Peyer's patch (tissue), 4 donors: Measurements from ENCODE around the gene POU2F3. TPM values are rescaled to one million over a fixed set of nuclear protein-coding genes. Genes with fewer than 3 reads are reported as not detected.

ENCODE experiments used
- DNase-seq, 3 donors: peaks; one replicate each; pipeline ENCODE4 v3.0.0-alpha.2; 2017 to 2019
- H3K27ac ChIP-seq, 4 donors: fragments of 200-600 bp; sonication (generic); one replicate each; pipeline ENCODE4 v1.5.1; 2016 to 2019
- H3K27me3 ChIP-seq, 2 donors: fragments of 200-600 bp; sonication (generic); one replicate each; pipeline ENCODE4 v1.5.1; 2019
- H3K36me3 ChIP-seq, 3 donors: fragments of 200-600 bp; sonication (generic); one replicate each; pipeline ENCODE4 v1.5.1; 2016 to 2019
- H3K4me1 ChIP-seq, 4 donors: fragments of 200-600 bp; sonication (generic); one replicate each; pipeline ENCODE4 v1.5.1; 2016 to 2019
- H3K4me3 ChIP-seq, 4 donors: fragments of 200-600 bp; sonication (generic); 1 replicate in 3 of 4; 2 replicates in 1 of 4; pipeline ENCODE4 v1.5.1; 2016 to 2019; ENCODE audit warnings: mild to moderate bottlenecking in 1 of 4
- H3K9me3 ChIP-seq, 4 donors: fragments of 200-600 bp; sonication (generic); one replicate each; pipeline ENCODE4 v1.5.1; 2016 to 2019; ENCODE audit warnings: mild to moderate bottlenecking in 1 of 4
- CTCF ChIP-seq, 6 experiments: fragments of 450-650 bp in 4 of 6; fragments of 200-600 bp in 2 of 6; sonication (generic) in 1 of 6; IDR thresholded peaks; one replicate each; pipeline ENCODE4 v1.5.1; 2017 to 2019; ENCODE audit warnings: antibody characterized with exemption in 6 of 6, mild to moderate bottlenecking in 3 of 6, moderate library complexity in 1 of 6
- POLR2A ChIP-seq, 2 donors: fragments of 450-650 bp; IDR thresholded peaks; one replicate each; pipeline ENCODE4 v1.5.1; 2017; ENCODE audit warnings: antibody characterized with exemption in 2 of 2, mild to moderate bottlenecking in 2 of 2, moderate library complexity in 2 of 2
- total RNA-seq, 4 donors: library from RNA; depleted of rRNA; stranded (reverse); fragments of >200 nt; gene quantifications; one replicate each; pipeline ENCODE4 v1.1.0, GENCODE V29; 2016

The POU2F3 gene
- total RNA-seq, 4 donors from 2014 or later = 2.2 to 3.3 (median 2.8) TPM; not detected in 1

- Histone ChIP-seq H3K27ac (no peak overlapping the region), H3K4me3 (no peak overlapping the region), H3K27me3 (no peaks in the 10 kb centered on the region), H3K36me3 (no peaks in the 10 kb centered on the region), H3K9me3 (no peaks in the 10 kb centered on the region), H3K4me1 (peaks cover 0 to 15% (median 0%) of the 10 kb centered on the region in 4 donors)
- TF ChIP-seq CTCF (IDR thresholded peaks at IDR 0.05) = no peak
- TF ChIP-seq POLR2A (IDR thresholded peaks at IDR 0.05) = no peak
- DNase-seq = no peak
These were observed 64.6 kb downstream of the POU2F3 start for GRCh38 chr11:120304526-120304925.

GRCh38 chr11:120305286-120305685, 65.3 kb downstream of the POU2F3 start:
- no peak for TF ChIP-seq CTCF (IDR thresholded peaks at IDR 0.05)
- TF ChIP-seq POLR2A (IDR thresholded peaks at IDR 0.05) = no peak

GRCh38 chr11:120306519-120307242, 66.7 kb downstream of the POU2F3 start:
- no peaks in the 10 kb centered on the region for H3K9me3 ChIP-seq
- peak in 1 of 3 donors; percentile 70 for DNase-seq
- no peaks in the 10 kb centered on the region for H3K36me3 ChIP-seq
- no peaks in the 10 kb centered on the region for H3K27me3 ChIP-seq
- peaks cover 0 to 25% (median 1%) of the 10 kb centered on the region in 4 donors for H3K4me1 ChIP-seq
- no peak overlapping the region for H3K4me3 ChIP-seq
- H3K27ac ChIP-seq = no peak overlapping the region
- TF ChIP-seq CTCF (IDR thresholded peaks at IDR 0.05) (peak in 3 of 6 experiments; percentile 12 to 22 (median 21)), POLR2A (IDR thresholded peaks at IDR 0.05) (no peak)

More at GRCh38 chr11:120305286-120305685, 65.3 kb downstream of the POU2F3 start:
- Histone ChIP-seq H3K4me3 (no peak overlapping the region), H3K4me1 (peaks cover 0 to 17% (median 0%) of the 10 kb centered on the region in 4 donors), H3K9me3 (no peaks in the 10 kb centered on the region), H3K27me3 (no peaks in the 10 kb centered on the region), H3K36me3 (no peaks in the 10 kb centered on the region), H3K27ac (no peak overlapping the region)
- DNase-seq = no peak

GRCh38 chr11:120307476-120307875, 67.5 kb downstream of the POU2F3 start:
- H3K4me3 ChIP-seq = no peak overlapping the region

GRCh38 chr11:120308081-120308480, 68.1 kb downstream of the POU2F3 start:
- H3K4me1 ChIP-seq = peaks cover 0 to 15% (median 1%) of the 10 kb centered on the region in 4 donors
- H3K9me3 ChIP-seq = no peaks in the 10 kb centered on the region
- no peak overlapping the region for H3K27ac ChIP-seq
- no peaks in the 10 kb centered on the region for H3K27me3 ChIP-seq
- TF ChIP-seq POLR2A (IDR thresholded peaks at IDR 0.05) (no peak), CTCF (IDR thresholded peaks at IDR 0.05) (no peak)
- no peak for DNase-seq
- H3K36me3 ChIP-seq = no peaks in the 10 kb centered on the region
- H3K4me3 ChIP-seq = no peak overlapping the region

More at GRCh38 chr11:120307476-120307875, 67.5 kb downstream of the POU2F3 start:
- Histone ChIP-seq H3K27me3 (no peaks in the 10 kb centered on the region), H3K36me3 (no peaks in the 10 kb centered on the region), H3K27ac (no peak overlapping the region), H3K4me1 (peaks cover 0 to 20% (median 1%) of the 10 kb centered on the region in 4 donors), H3K9me3 (no peaks in the 10 kb centered on the region)
- no peak for DNase-seq
- no peak for TF ChIP-seq POLR2A (IDR thresholded peaks at IDR 0.05)
- TF ChIP-seq CTCF (IDR thresholded peaks at IDR 0.05) = no peak
